Mammary epithelial cell (primary cell): Measurements from ENCODE around the gene ATXN10.

Experiments used
- CTCF ChIP-seq, 2 donors: IDR thresholded peaks in 1 of 2; conservative IDR thresholded peaks in 1 of 2; 2 replicates each; pipeline ENCODE4 v1.5.1; 2011 to 2012; ENCODE audit warnings: inconsistent platforms in 2 of 2, low read length in 2 of 2, mild to moderate bottlenecking in 2 of 2, control low read depth in 1 of 2, low read depth in 1 of 2; ENCODE audit not compliant: insufficient read depth in 1 of 2; ENCODE audit errors: extremely low read depth in 1 of 2
- EZH2 ChIP-seq: IDR thresholded peaks from 2 replicates; pipeline ENCODE4 v1.6.1; 2012; ENCODE audit warnings: low read length, inconsistent platforms, borderline replicate concordance

DNA sequence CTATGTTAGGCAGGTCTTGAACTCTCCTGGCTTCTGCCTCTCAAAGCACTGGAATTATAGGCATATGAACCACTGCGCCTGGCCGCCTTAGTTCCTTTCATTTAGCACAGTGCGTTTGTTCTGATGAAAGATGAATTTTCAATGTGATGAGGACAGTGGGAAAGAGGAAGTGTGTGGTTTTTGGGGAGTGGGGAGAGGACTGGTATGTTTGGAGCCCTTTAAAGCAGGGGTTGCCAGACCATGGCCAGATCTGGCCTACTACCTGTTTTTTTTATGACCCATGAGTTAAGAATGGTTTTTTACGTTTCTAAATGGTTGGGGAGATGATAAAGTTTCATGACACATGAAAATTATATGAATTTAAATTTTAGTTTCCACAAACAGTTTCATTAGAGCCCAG, 12.5 kb downstream of the ATXN10 start:
- TF ChIP-seq CTCF (conservative IDR thresholded peaks at IDR 0.05 in 1 of 2, IDR thresholded peaks at IDR 0.05 in 1 of 2; ENCODE audit: extremely low read depth in 1 of 2, insufficient read depth in 1 of 2, low read depth in 1 of 2, low read length in 2 of 2) = no peak
- TF ChIP-seq EZH2 = no peak
